H9 (cell line): ENCODE results near the gene CRYGD. TPM values are rescaled to one million over a fixed set of nuclear protein-coding genes. Genes with fewer than 3 reads are reported as not detected.

ENCODE experiments used
- DNase-seq: peaks from one replicate; pipeline ENCODE4 v3.0.0-alpha.2; 2017
- H2AFZ ChIP-seq: one replicate; pipeline ENCODE4 v1.6.1; 2013; ENCODE audit warnings: mild to moderate bottlenecking, low read length, control low read depth, moderate library complexity
- H2AK5ac ChIP-seq: 2 replicates; pipeline ENCODE4 v1.6.1; 2013; ENCODE audit warnings: low read length, control low read depth, mixed read lengths; ENCODE audit not compliant: insufficient read length
- H2BK120ac ChIP-seq: one replicate; pipeline ENCODE4 v1.6.1; 2013; ENCODE audit warnings: low read depth, mild to moderate bottlenecking, low read length, control low read depth, inconsistent platforms; ENCODE audit not compliant: poor library complexity, severe bottlenecking
- H2BK12ac ChIP-seq: 2 replicates; pipeline ENCODE4 v1.6.1; 2013; ENCODE audit warnings: low read length, control low read depth, mixed read lengths, low read depth; ENCODE audit not compliant: insufficient read length
- H2BK15ac ChIP-seq: 2 replicates; pipeline ENCODE4 v1.6.1; 2013; ENCODE audit warnings: low read depth, low read length, control low read depth
- H2BK20ac ChIP-seq: one replicate; pipeline ENCODE4 v1.6.1; 2013; ENCODE audit warnings: low read depth, mild to moderate bottlenecking, low read length, control low read depth, inconsistent platforms; ENCODE audit not compliant: poor library complexity, severe bottlenecking
- H2BK5ac ChIP-seq: 2 replicates; pipeline ENCODE4 v1.6.1; 2013; ENCODE audit warnings: low read length, control low read depth, mixed read lengths; ENCODE audit not compliant: insufficient read length
- H3K14ac ChIP-seq: 2 replicates; pipeline ENCODE4 v1.6.1; 2013; ENCODE audit warnings: low read length, control low read depth; ENCODE audit not compliant: insufficient read depth
- H3K18ac ChIP-seq: 2 replicates; pipeline ENCODE4 v1.6.1; 2013; ENCODE audit warnings: low read depth, mild to moderate bottlenecking, mixed read lengths, low read length, control low read depth; ENCODE audit not compliant: insufficient read length
- H3K23ac ChIP-seq: 2 replicates; pipeline ENCODE4 v1.6.1; 2013; ENCODE audit warnings: low read length, control low read depth, mixed read lengths, low read depth; ENCODE audit not compliant: insufficient read length
- H3K23me2 ChIP-seq: 2 replicates; pipeline ENCODE4 v1.6.1; 2013; ENCODE audit warnings: low read depth, mild to moderate bottlenecking, mixed read lengths, low read length, control low read depth; ENCODE audit not compliant: insufficient read length, poor library complexity, severe bottlenecking
- H3K27ac ChIP-seq: 2 replicates; pipeline ENCODE4 v1.5.1; 2013; ENCODE audit warnings: low read length, control low read depth, mixed read lengths, low read depth; ENCODE audit not compliant: insufficient read length
- H3K27me3 ChIP-seq: 2 replicates; pipeline ENCODE4 v1.6.1; 2013; ENCODE audit warnings: low read length, control low read depth, inconsistent platforms; ENCODE audit not compliant: insufficient read depth
- H3K4ac ChIP-seq: 2 replicates; pipeline ENCODE4 v1.6.1; 2013; ENCODE audit warnings: low read depth, mild to moderate bottlenecking, control low read depth, inconsistent platforms, low read length, moderate library complexity
- H3K4me1 ChIP-seq: 2 replicates; pipeline ENCODE4 v1.6.1; 2013; ENCODE audit warnings: low read length, control low read depth, inconsistent platforms; ENCODE audit not compliant: insufficient read depth
- H3K4me2 ChIP-seq: 2 replicates; pipeline ENCODE4 v1.6.1; 2013; ENCODE audit warnings: low read length, control low read depth, mixed read lengths; ENCODE audit not compliant: insufficient read length, insufficient read depth
- H3K56ac ChIP-seq: 2 replicates; pipeline ENCODE4 v1.6.1; 2013; ENCODE audit warnings: low read depth, mild to moderate bottlenecking, mixed read lengths, low read length, control low read depth; ENCODE audit not compliant: insufficient read length
- H3K79me1 ChIP-seq: 2 replicates; pipeline ENCODE4 v1.6.1; 2013; ENCODE audit warnings: low read depth, mild to moderate bottlenecking, moderate library complexity, low read length, control low read depth, inconsistent platforms; ENCODE audit not compliant: insufficient read depth, poor library complexity, severe bottlenecking
- H3K79me2 ChIP-seq: 2 replicates; pipeline ENCODE4 v1.6.1; 2013; ENCODE audit warnings: low read length, control low read depth, inconsistent platforms; ENCODE audit not compliant: insufficient read depth
- H3K9ac ChIP-seq: 2 replicates; pipeline ENCODE4 v1.6.1; 2013; ENCODE audit warnings: low read length, control low read depth, mixed read lengths; ENCODE audit not compliant: insufficient read length; ENCODE audit errors: extremely low read depth
- H3K9me3 ChIP-seq: one replicate; pipeline ENCODE4 v1.6.1; 2013; ENCODE audit warnings: low read depth, low read length, inconsistent platforms; ENCODE audit not compliant: control insufficient read depth
- H3T11ph ChIP-seq: one replicate; pipeline ENCODE4 v1.6.1; 2013; ENCODE audit warnings: mild to moderate bottlenecking, low read length, control low read depth, inconsistent platforms
- H4K20me1 ChIP-seq: one replicate; pipeline ENCODE4 v1.6.1; 2013; ENCODE audit not compliant: control insufficient read depth, insufficient read length, insufficient read depth
- H4K5ac ChIP-seq: 2 replicates; pipeline ENCODE4 v1.6.1; 2013; ENCODE audit warnings: low read depth, mild to moderate bottlenecking, mixed read lengths, low read length, control low read depth; ENCODE audit not compliant: insufficient read length
- H4K8ac ChIP-seq: replicated peaks from 2 replicates; pipeline ENCODE4 v1.6.1; 2013; ENCODE audit warnings: low read length, control low read depth, mixed read lengths, low read depth; ENCODE audit not compliant: insufficient read length
- H4K91ac ChIP-seq: 2 replicates; pipeline ENCODE4 v1.6.1; 2013; ENCODE audit warnings: low read depth, mild to moderate bottlenecking, moderate library complexity, mixed read lengths, low read length, control low read depth; ENCODE audit not compliant: insufficient read length
- H3K27ac Mint-ChIP-seq, 3 experiments: 2 replicates in 2 of 3; 3 replicates in 1 of 3; pipeline ENCODE4 v1.8.0; 2020 to 2021; ENCODE audit warnings: mixed read lengths in 3 of 3, mild to moderate bottlenecking in 1 of 3, moderate library complexity in 1 of 3
- H3K27me3 Mint-ChIP-seq: 2 replicates; pipeline ENCODE4 v1.8.0; 2021; ENCODE audit warnings: low read depth, mild to moderate bottlenecking, moderate library complexity, mixed read lengths
- H3K36me3 Mint-ChIP-seq, 3 experiments: 2 replicates in 2 of 3; 3 replicates in 1 of 3; pipeline ENCODE4 v1.8.0; 2020 to 2021; ENCODE audit warnings: low read depth in 3 of 3, mixed read lengths in 3 of 3; ENCODE audit not compliant: insufficient read depth in 1 of 3
- H3K4me1 Mint-ChIP-seq, 2 experiments: 2 replicates each; pipeline ENCODE4 v1.8.0; 2020; ENCODE audit warnings: mixed read lengths in 2 of 2
- H3K4me3 Mint-ChIP-seq, 2 experiments: 2 replicates in 1 of 2; 3 replicates in 1 of 2; pipeline ENCODE4 v1.8.0; 2020 to 2021; ENCODE audit warnings: mild to moderate bottlenecking in 2 of 2, mixed read lengths in 2 of 2, moderate library complexity in 1 of 2
- H3K9me3 Mint-ChIP-seq, 2 experiments: 2 replicates in 1 of 2; 3 replicates in 1 of 2; pipeline ENCODE4 v1.8.0; 2020; ENCODE audit warnings: mild to moderate bottlenecking in 2 of 2, mixed read lengths in 2 of 2, moderate library complexity in 1 of 2
- CTCF ChIP-seq: fragments of 200-600 bp; sonication (generic); conservative IDR thresholded peaks from 3 replicates; pipeline ENCODE4 v1.8.0; 2021; ENCODE audit warnings: antibody characterized with exemption, mild to moderate bottlenecking
- WGBS: extraction: QIAGEN DNeasy Blood & Tissue Kit; methylation state at CpG from one replicate; pipeline ENCODE4 v1.1.7; 2013; ENCODE audit warnings: missing lambda C conversion rate, low lambda C conversion rate, mixed read lengths; ENCODE audit not compliant: insufficient read length; ENCODE audit errors: extremely low coverage; 5-methylcytosine and 5-hydroxymethylcytosine counted together
- total RNA-seq: library from RNA; stranded (reverse); gene quantifications from 2 replicates; pipeline ENCODE4 v1.2.1, GENCODE V29; 2021

The CRYGD gene
- total RNA-seq, 1 experiment from 2014 or later, result not detected

- no peaks in the 10 kb centered on the region; a peak in 1 of 7 replicates for H3K36me3 Mint-ChIP-seq
- no peak overlapping the region; a peak in 1 of 5 replicates for H3K4me3 Mint-ChIP-seq
- H2BK120ac ChIP-seq, result no peak overlapping the region
- H2BK20ac ChIP-seq, result no peak overlapping the region
- no peak for TF ChIP-seq CTCF
- H3K4me1 Mint-ChIP-seq, result no peaks in the 10 kb centered on the region
- no peak overlapping the region for H2BK5ac ChIP-seq
- no peaks in the 10 kb centered on the region for H3K4me1 ChIP-seq
- peaks cover 2 to 3% of the 10 kb centered on the region in 2 experiments; a peak in 2 of 5 replicates for H3K9me3 Mint-ChIP-seq
- H4K8ac ChIP-seq, result no peak overlapping the region
- DNase-seq, result no peak
- H4K91ac ChIP-seq, result no peak overlapping the region
- H4K20me1 ChIP-seq, result no peaks in the 10 kb centered on the region
- H3K14ac ChIP-seq, result no peak overlapping the region
- H2BK15ac ChIP-seq, result no peak overlapping the region
- H3K27ac Mint-ChIP-seq, result no peak overlapping the region
- no peak overlapping the region for H3K18ac ChIP-seq
- no peak overlapping the region for H3K9ac ChIP-seq
- no peaks in the 10 kb centered on the region for H3K23me2 ChIP-seq
- no CpG with 5 or more reads among the region's 6 CpGs for WGBS
- H2BK12ac ChIP-seq, result no peak overlapping the region
- H3K23ac ChIP-seq, result no peak overlapping the region
- H3K79me1 ChIP-seq, result no peaks in the 10 kb centered on the region
- H3K27me3 ChIP-seq, result no peaks in the 10 kb centered on the region
- no peaks in the 10 kb centered on the region for H3K9me3 ChIP-seq
- H4K5ac ChIP-seq, result no peak overlapping the region
- no peak overlapping the region for H3T11ph ChIP-seq
- no peak overlapping the region for H3K4me2 ChIP-seq
- H3K79me2 ChIP-seq, result no peaks in the 10 kb centered on the region
- no peak overlapping the region for H3K56ac ChIP-seq
- no peak overlapping the region for H2AK5ac ChIP-seq
- no peaks in the 10 kb centered on the region for H3K27me3 Mint-ChIP-seq
- no peak overlapping the region for H2AFZ ChIP-seq
- H3K27ac ChIP-seq, result no peak overlapping the region
- no peak overlapping the region for H3K4ac ChIP-seq
These were observed 6.4 kb upstream of the CRYGD start for GRCh38 chr2:208130712-208131110.
